CD14-positive monocyte (primary cell): Measurements from ENCODE around the gene POMT2. TPM values are rescaled to one million over a fixed set of nuclear protein-coding genes. Genes with fewer than 3 reads are reported as not detected.

Experiments
- DNase-seq, 3 donors: peaks; one replicate each; pipeline ENCODE4 v3.0.0-alpha.2; 2011 to 2022
- H2AFZ ChIP-seq: 2 replicates; pipeline ENCODE4 v1.6.0; 2012; ENCODE audit warnings: mild to moderate bottlenecking, low read depth, low read length, inconsistent platforms; ENCODE audit not compliant: insufficient read depth, poor library complexity, severe bottlenecking
- H3K27ac ChIP-seq, 2 donors: 1 replicate in 1 of 2; 2 replicates in 1 of 2; pipeline ENCODE4 v1.5.1; 2012 to 2013; ENCODE audit warnings: low read length in 2 of 2, control low read depth in 1 of 2, inconsistent platforms in 1 of 2, low read depth in 1 of 2, mild to moderate bottlenecking in 1 of 2
- H3K27me3 ChIP-seq, 2 donors: one replicate each; pipeline versions ENCODE4 v1.6.0 to v1.6.1; 2011 to 2013; ENCODE audit warnings: low read length in 2 of 2; ENCODE audit not compliant: control insufficient read depth in 2 of 2, insufficient read depth in 2 of 2
- H3K36me3 ChIP-seq, 2 donors: replicated peaks in 1 of 2; 1 replicate in 1 of 2; 2 replicates in 1 of 2; pipeline versions ENCODE4 v1.5.1 to v1.6.1; 2012 to 2013; ENCODE audit warnings: low read length in 2 of 2, control low read depth in 1 of 2, inconsistent platforms in 1 of 2, mild to moderate bottlenecking in 1 of 2; ENCODE audit not compliant: insufficient read depth in 2 of 2, control insufficient read depth in 1 of 2
- H3K4me1 ChIP-seq, 2 donors: 1 replicate in 1 of 2; 2 replicates in 1 of 2; pipeline versions ENCODE4 v1.5.1 to v1.6.1; 2012 to 2013; ENCODE audit warnings: low read length in 2 of 2, control low read depth in 1 of 2, inconsistent platforms in 1 of 2, mild to moderate bottlenecking in 1 of 2, moderate library complexity in 1 of 2; ENCODE audit not compliant: insufficient read depth in 2 of 2, control insufficient read depth in 1 of 2
- H3K4me2 ChIP-seq: replicated peaks from 2 replicates; pipeline ENCODE3; 2012; ENCODE audit warnings: low read length, moderate library complexity, mild to moderate bottlenecking; ENCODE audit not compliant: poor library complexity, severe bottlenecking; ENCODE audit errors: extremely low read depth
- H3K4me3 ChIP-seq, 3 experiments: fragments of 200-600 bp in 1 of 3; sonication (generic) in 1 of 3; replicated peaks in 1 of 3; 1 replicate in 2 of 3; 2 replicates in 1 of 3; pipeline ENCODE4 v1.5.1; 2011 to 2013; ENCODE audit warnings: low read length in 3 of 3, mild to moderate bottlenecking in 3 of 3, control low read depth in 2 of 3, low read depth in 2 of 3, inconsistent platforms in 1 of 3, moderate library complexity in 1 of 3
- H3K79me2 ChIP-seq: 2 replicates; pipeline ENCODE4 v1.6.0; 2012; ENCODE audit warnings: mild to moderate bottlenecking, control low read depth, inconsistent platforms, low read length, moderate library complexity; ENCODE audit not compliant: insufficient read depth
- H3K9ac ChIP-seq: 2 replicates; pipeline ENCODE4 v1.6.0; 2017; ENCODE audit warnings: low read length, mild to moderate bottlenecking; ENCODE audit not compliant: insufficient read depth, poor library complexity, severe bottlenecking
- H3K9me3 ChIP-seq, 2 donors: replicated peaks in 1 of 2; 1 replicate in 1 of 2; 2 replicates in 1 of 2; pipeline versions ENCODE4 v1.5.1 to v1.6.1; 2012 to 2013; ENCODE audit warnings: low read length in 2 of 2, control low read depth in 1 of 2; ENCODE audit not compliant: control insufficient read depth in 1 of 2, insufficient read depth in 1 of 2
- H4K20me1 ChIP-seq: 2 replicates; pipeline ENCODE4 v1.6.0; 2012; ENCODE audit warnings: mild to moderate bottlenecking, low read length, control low read depth, moderate library complexity; ENCODE audit not compliant: insufficient read depth
- H3K27ac Mint-ChIP-seq, 7 donors: one replicate each; pipeline ENCODE4 v1.8.0; 2020; ENCODE audit warnings: mild to moderate bottlenecking in 7 of 7, mixed read lengths in 7 of 7, moderate library complexity in 6 of 7, inconsistent platforms in 2 of 7
- H3K27me3 Mint-ChIP-seq, 3 donors: one replicate each; pipeline ENCODE4 v1.8.0; 2021 to 2022; ENCODE audit warnings: low read depth in 3 of 3, mild to moderate bottlenecking in 3 of 3, mixed read lengths in 3 of 3, moderate library complexity in 3 of 3, inconsistent platforms in 1 of 3
- H3K36me3 Mint-ChIP-seq, 2 donors: one replicate each; pipeline ENCODE4 v1.8.0; 2020; ENCODE audit warnings: mixed read lengths in 2 of 2, inconsistent platforms in 1 of 2, mild to moderate bottlenecking in 1 of 2
- H3K4me1 Mint-ChIP-seq: one replicate; pipeline ENCODE4 v1.8.0; 2020; ENCODE audit warnings: mild to moderate bottlenecking, mixed read lengths
- H3K4me3 Mint-ChIP-seq, 2 donors: one replicate each; pipeline ENCODE4 v1.8.0; 2020; ENCODE audit warnings: mild to moderate bottlenecking in 2 of 2, mixed read lengths in 2 of 2, moderate library complexity in 1 of 2
- H3K9me3 Mint-ChIP-seq, 7 donors: one replicate each; pipeline ENCODE4 v1.8.0; 2020 to 2022; ENCODE audit warnings: mixed read lengths in 7 of 7, mild to moderate bottlenecking in 6 of 7, moderate library complexity in 6 of 7, inconsistent platforms in 2 of 7
- CTCF ChIP-seq: fragments of 200-600 bp; IDR thresholded peaks from one replicate; pipeline ENCODE4 v1.8.0; 2022; ENCODE audit warnings: antibody characterized with exemption, mild to moderate bottlenecking
- WGBS: methylation state at CpG from one replicate; pipeline ENCODE4 v1.1.5; 2013; ENCODE audit warnings: missing lambda C conversion rate; ENCODE audit not compliant: insufficient coverage; 5-methylcytosine and 5-hydroxymethylcytosine counted together
- intact Hi-C, 2 donors: fragments of 100-400 bp; cut with micrococcal nuclease; formaldehyde crosslinking; loops; one replicate each; pipeline versions ENCODE4 v1.15.0 to v1.15.1; 2023
- polyA plus RNA-seq, 3 donors: library from polyadenylated mRNA; depleted of rRNA in 1 of 3; unstranded in 2 of 3; stranded (reverse) in 1 of 3; fragments of 300-500 nt in 2 of 3; fragments of >200 nt in 1 of 3; fragmentation: Illumina TruSeq in 2 of 3; gene quantifications; 1 replicate in 2 of 3; 2 replicates in 1 of 3; pipeline ENCODE4 v1.2.3, GENCODE V29; 2012 to 2021

Gene POMT2
- polyA plus RNA-seq, 3 donors = 1.5 to 8.9 (median 1.8) TPM

DNA sequence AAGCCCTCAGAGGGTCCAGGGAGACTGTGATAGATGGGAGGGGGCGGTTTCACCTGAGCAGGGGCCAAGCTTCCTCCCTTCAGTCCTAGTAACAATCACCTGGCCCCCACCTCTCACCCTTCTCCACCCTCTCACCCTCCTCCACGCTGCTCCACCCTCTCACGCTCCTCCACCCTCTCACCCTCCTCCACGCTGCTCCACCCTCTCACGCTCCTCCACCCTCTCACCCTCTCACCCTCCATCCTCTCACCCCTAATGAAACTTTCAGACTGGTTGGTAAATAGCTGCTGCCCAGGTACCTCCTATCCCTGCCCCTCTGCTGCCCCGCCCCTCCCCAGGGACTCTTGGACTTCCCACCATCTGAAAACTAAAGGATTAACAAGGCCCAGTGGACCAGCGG is 83.9 kb downstream of the POMT2 start:
- intact Hi-C loops = no loop called here
- no peak for DNase-seq
- Histone ChIP-seq H3K4me2 (no peak overlapping the region), H2AFZ (no peak overlapping the region), H3K4me1 (no peaks in the 10 kb centered on the region), H3K27me3 (no peaks in the 10 kb centered on the region), H3K4me3 (no peak overlapping the region), H3K9ac (no peak overlapping the region), H3K9me3 (no peaks in the 10 kb centered on the region), H3K36me3 (no peaks in the 10 kb centered on the region), H3K79me2 (no peaks in the 10 kb centered on the region), H3K27ac (no peak overlapping the region), H4K20me1 (no peaks in the 10 kb centered on the region)
- no peak overlapping the region for H3K27ac Mint-ChIP-seq
- 94% methylated on average over 4 of the region's 7 CpGs for WGBS
- no peaks in the 10 kb centered on the region for H3K36me3 Mint-ChIP-seq
- no peak overlapping the region for H3K4me3 Mint-ChIP-seq
- no peak for TF ChIP-seq CTCF
- peaks cover 2 to 4% (median 3%) of the 10 kb centered on the region in 3 donors for H3K27me3 Mint-ChIP-seq
- H3K4me1 Mint-ChIP-seq = no peaks in the 10 kb centered on the region
- H3K9me3 Mint-ChIP-seq = no peaks in the 10 kb centered on the region

DNA sequence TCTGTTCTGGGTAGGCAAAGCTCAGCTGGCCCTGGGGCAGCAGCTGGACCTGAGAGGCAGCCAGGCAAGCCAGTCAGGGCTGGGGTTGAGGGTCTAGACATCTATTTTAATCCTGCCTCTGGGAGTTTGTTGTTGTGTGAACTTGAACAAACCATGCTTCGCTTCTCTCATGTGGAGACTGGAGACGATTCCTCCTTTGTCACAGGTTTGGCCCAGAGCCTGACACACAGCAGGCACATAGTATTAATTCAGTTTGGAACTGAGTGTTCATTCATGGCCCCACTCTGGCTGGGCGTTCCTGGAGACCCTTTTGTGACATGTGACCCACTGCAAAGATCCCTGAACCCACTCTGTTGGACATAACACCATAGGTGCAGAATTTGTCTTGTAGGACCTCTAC is 89.0 kb downstream of the POMT2 start:
- WGBS = 91% methylated on average over 1 of the region's 3 CpGs
- peaks cover 2 to 6% (median 3%) of the 10 kb centered on the region in 3 donors for H3K27me3 Mint-ChIP-seq
- no peak for DNase-seq
- no peak overlapping the region for H3K4me3 Mint-ChIP-seq
- no peaks in the 10 kb centered on the region for H3K4me1 Mint-ChIP-seq
- Histone ChIP-seq H3K4me1 (no peaks in the 10 kb centered on the region), H3K9me3 (no peaks in the 10 kb centered on the region), H3K4me3 (no peak overlapping the region), H2AFZ (no peak overlapping the region), H3K27ac (no peak overlapping the region), H4K20me1 (no peaks in the 10 kb centered on the region), H3K9ac (no peak overlapping the region), H3K36me3 (no peaks in the 10 kb centered on the region), H3K4me2 (no peak overlapping the region), H3K79me2 (no peaks in the 10 kb centered on the region), H3K27me3 (no peaks in the 10 kb centered on the region)
- H3K9me3 Mint-ChIP-seq = peaks cover 0 to 2% (median 0%) of the 10 kb centered on the region in 7 donors
- TF ChIP-seq CTCF = no peak
- no peaks in the 10 kb centered on the region for H3K36me3 Mint-ChIP-seq
- H3K27ac Mint-ChIP-seq = no peak overlapping the region
- intact Hi-C loops = no loop called here
